Gastrocnemius medialis (tissue), 4 donors: Measurements from ENCODE around the gene RIPOR1. TPM values are rescaled to one million over a fixed set of nuclear protein-coding genes. Genes with fewer than 3 reads are reported as not detected.
A peak's percentile ranks its signal among the peaks of the same experiment; 100 is the strongest.

Source experiments
- ATAC-seq, 2 donors: fragments of 150-250 bp; one replicate each; pipeline ENCODE4 v1.9.1; 2016
- DNase-seq, 2 donors: peaks; one replicate each; pipeline ENCODE4 v3.0.0-alpha.2; 2019
- H3K27ac ChIP-seq, 4 donors: fragments of 200-600 bp; sonication (generic); 1 replicate in 1 of 4; 2 replicates in 3 of 4; pipeline ENCODE4 v1.5.1; 2016 to 2018; ENCODE audit warnings: mild to moderate bottlenecking in 2 of 4, moderate library complexity in 1 of 4
- H3K27me3 ChIP-seq, 3 donors: fragments of 200-600 bp; sonication (generic) in 2 of 3; 1 replicate in 1 of 3; 2 replicates in 2 of 3; pipeline versions ENCODE4 v1.5.1 to v1.6.0; 2016 to 2019; ENCODE audit warnings: mild to moderate bottlenecking in 1 of 3, moderate library complexity in 1 of 3
- H3K36me3 ChIP-seq, 2 donors: fragments of 200-600 bp; sonication (generic) in 1 of 2; one replicate each; pipeline ENCODE4 v1.5.1; 2017 to 2018
- H3K4me1 ChIP-seq, 2 donors: fragments of 200-600 bp; sonication (generic) in 1 of 2; one replicate each; pipeline ENCODE4 v1.5.1; 2016 to 2017; ENCODE audit warnings: mild to moderate bottlenecking in 2 of 2
- H3K4me3 ChIP-seq, 4 donors: fragments of 200-600 bp; sonication (generic) in 3 of 4; 1 replicate in 1 of 4; 2 replicates in 3 of 4; pipeline ENCODE4 v1.5.1; 2016 to 2019; ENCODE audit warnings: mild to moderate bottlenecking in 2 of 4
- H3K9me3 ChIP-seq, 3 donors: fragments of 200-600 bp; sonication (generic) in 2 of 3; 1 replicate in 1 of 3; 2 replicates in 2 of 3; pipeline ENCODE4 v1.5.1; 2016 to 2019
- POLR2A ChIP-seq, 2 donors: fragments of 450-650 bp; IDR thresholded peaks; one replicate each; pipeline ENCODE4 v1.6.1; 2017; ENCODE audit warnings: antibody characterized with exemption in 2 of 2, mild to moderate bottlenecking in 2 of 2, moderate library complexity in 2 of 2
- in situ Hi-C, 4 donors: fragments of 200-750 bp; cut with MboI; loops; one replicate each; pipeline versions ENCODE4 v1.15.0 to v1.8.0; 2017; ENCODE audit warnings: low sequenced_read_pairs in 4 of 4
- intact Hi-C: fragments of 100-400 bp; cut with DNase I; formaldehyde crosslinking; loops from one replicate; pipeline ENCODE4 v1.15.1; 2023; ENCODE audit warnings: low total_unique reads
- total RNA-seq, 4 donors: library from RNA; depleted of rRNA; stranded (reverse); fragments of >200 nt; gene quantifications; one replicate each; pipeline versions ENCODE4 v1.1.0 to v1.2.3, GENCODE V29; 2016
- TF ChIP-seq, protein P1 (sequence below), 5 experiments: fragments of 450-650 bp in 3 of 5; fragments of 200-600 bp in 2 of 5; sonication (generic) in 2 of 5; IDR thresholded peaks in 4 of 5; conservative IDR thresholded peaks in 1 of 5; 1 replicate in 4 of 5; 2 replicates in 1 of 5; pipeline ENCODE4 v1.5.1; 2016 to 2019; ENCODE audit warnings: antibody characterized with exemption in 5 of 5, mild to moderate bottlenecking in 3 of 5, moderate library complexity in 3 of 5

Gene RIPOR1
- total RNA-seq, 4 donors from 2014 or later, result 10.6 to 65.4 (median 25.1) TPM

GRCh38 chr16:67521095-67521804 is 7.4 kb upstream of the RIPOR1 start:
- ATAC-seq (peak; percentile 95), DNase-seq (peak; percentile 90 to 94)
- in situ Hi-C loops, result loop anchor here in 3 of 4 donors (10.0 to 25.0 kb wide), 3 partner anchors 116 to 144 kb away; partner anchors contain the start of genes ACD (in 1 of the 3), C16orf86 (in 1 of the 3), CARMIL2 (in 1 of the 3) and ENKD1 (in 1 of the 3)

DNA sequence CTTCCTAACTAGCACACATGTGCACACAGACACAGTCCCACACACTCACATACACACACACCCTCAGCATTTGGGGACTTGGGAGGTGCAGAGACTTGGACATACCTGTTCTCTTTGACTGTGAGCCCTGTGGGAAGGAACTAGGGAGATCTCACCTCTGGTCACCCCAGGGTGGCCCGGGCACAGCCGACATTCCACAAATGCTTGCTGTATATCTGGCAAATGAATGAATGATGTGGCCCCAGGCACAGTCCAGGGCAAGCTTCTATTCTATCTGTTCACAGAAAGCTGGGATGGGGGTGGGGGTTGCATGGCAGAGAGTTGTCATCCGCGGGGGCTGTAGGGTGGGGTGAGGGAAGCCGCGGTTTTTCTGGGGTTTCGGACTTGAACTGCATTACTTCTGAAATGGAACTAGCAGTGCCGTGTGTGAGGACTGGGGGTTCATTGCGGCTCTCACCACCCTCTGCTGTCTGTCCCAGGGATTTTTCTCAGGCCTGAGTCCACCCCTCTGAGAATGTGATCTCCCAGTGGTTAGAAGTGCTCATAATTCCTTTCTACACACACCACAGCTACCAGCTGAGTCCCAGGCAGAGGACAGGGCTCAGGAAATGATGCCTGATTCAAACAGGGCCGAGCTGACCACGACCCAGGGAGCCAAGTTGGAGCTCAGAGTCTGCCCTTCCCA is 3.3 kb upstream of the RIPOR1 start:
- H3K27ac ChIP-seq, result no peak overlapping the region
- no peaks in the 10 kb centered on the region for H3K27me3 ChIP-seq
- no peaks in the 10 kb centered on the region for H3K9me3 ChIP-seq
- H3K4me1 ChIP-seq, result peaks cover 8 to 17% of the 10 kb centered on the region in 2 donors
- no peak overlapping the region for H3K4me3 ChIP-seq
- DNase-seq, result no peak
- no peak for ATAC-seq
- in situ Hi-C loops, result loop anchor here in 2 of 4 donors (10.0 kb wide), 2 partner anchors 129 to 139 kb away; partner anchors contain the start of genes ACD (in 1 of the 2), C16orf86 (in 1 of the 2), ENKD1 (in 1 of the 2) and PARD6A (in 1 of the 2)
- TF ChIP-seq, protein P1, sequence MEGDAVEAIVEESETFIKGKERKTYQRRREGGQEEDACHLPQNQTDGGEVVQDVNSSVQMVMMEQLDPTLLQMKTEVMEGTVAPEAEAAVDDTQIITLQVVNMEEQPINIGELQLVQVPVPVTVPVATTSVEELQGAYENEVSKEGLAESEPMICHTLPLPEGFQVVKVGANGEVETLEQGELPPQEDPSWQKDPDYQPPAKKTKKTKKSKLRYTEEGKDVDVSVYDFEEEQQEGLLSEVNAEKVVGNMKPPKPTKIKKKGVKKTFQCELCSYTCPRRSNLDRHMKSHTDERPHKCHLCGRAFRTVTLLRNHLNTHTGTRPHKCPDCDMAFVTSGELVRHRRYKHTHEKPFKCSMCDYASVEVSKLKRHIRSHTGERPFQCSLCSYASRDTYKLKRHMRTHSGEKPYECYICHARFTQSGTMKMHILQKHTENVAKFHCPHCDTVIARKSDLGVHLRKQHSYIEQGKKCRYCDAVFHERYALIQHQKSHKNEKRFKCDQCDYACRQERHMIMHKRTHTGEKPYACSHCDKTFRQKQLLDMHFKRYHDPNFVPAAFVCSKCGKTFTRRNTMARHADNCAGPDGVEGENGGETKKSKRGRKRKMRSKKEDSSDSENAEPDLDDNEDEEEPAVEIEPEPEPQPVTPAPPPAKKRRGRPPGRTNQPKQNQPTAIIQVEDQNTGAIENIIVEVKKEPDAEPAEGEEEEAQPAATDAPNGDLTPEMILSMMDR (IDR thresholded peaks at IDR 0.05 in 4 of 5, conservative IDR thresholded peaks at IDR 0.05 in 1 of 5), result no peak
- no peak for TF ChIP-seq POLR2A (IDR thresholded peaks at IDR 0.05)
- H3K36me3 ChIP-seq, result no peaks in the 10 kb centered on the region
- intact Hi-C loops, result loop anchor here (10.0 kb wide), 1 partner anchor 279 kb away; the partner anchor contains the start of genes RANBP10 and TSNAXIP1

More at GRCh38 chr16:67521095-67521804, 7.4 kb upstream of the RIPOR1 start:
- H3K4me1 ChIP-seq, result peaks cover 3 to 4% of the 10 kb centered on the region in 2 donors
- H3K36me3 ChIP-seq, result no peaks in the 10 kb centered on the region
- H3K27ac ChIP-seq, result peak overlapping the region; percentile 87 to 93 (median 88)
- peak in 1 of 2 donors; percentile 14 for TF ChIP-seq POLR2A (IDR thresholded peaks at IDR 0.05)
- TF ChIP-seq, protein P1 (IDR thresholded peaks at IDR 0.05 in 4 of 5, conservative IDR thresholded peaks at IDR 0.05 in 1 of 5), result peak; percentile 78 to 93 (median 89)
- H3K4me3 ChIP-seq, result peak overlapping the region; percentile 42 to 62 (median 56)
- no peaks in the 10 kb centered on the region for H3K27me3 ChIP-seq
- intact Hi-C loops, result loop anchor here (1.0 to 10.0 kb wide), 6 partner anchors 39 to 284 kb away; partner anchors contain the start of genes AGRP, ATP6V0D1, CTCF and RANBP10
- no peaks in the 10 kb centered on the region for H3K9me3 ChIP-seq

- ATAC-seq (no peak), DNase-seq (no peak)
- TF ChIP-seq POLR2A (IDR thresholded peaks at IDR 0.05), result no peak
- TF ChIP-seq, protein P1 (IDR thresholded peaks at IDR 0.05 in 4 of 5, conservative IDR thresholded peaks at IDR 0.05 in 1 of 5), result no peak
- H3K36me3 ChIP-seq, result no peaks in the 10 kb centered on the region
- H3K27me3 ChIP-seq, result no peaks in the 10 kb centered on the region
- intact Hi-C loops, result loop anchor here (10.0 kb wide), 1 partner anchor 279 kb away; the partner anchor contains the start of genes RANBP10 and TSNAXIP1
- H3K9me3 ChIP-seq, result no peaks in the 10 kb centered on the region
- H3K27ac ChIP-seq, result no peak overlapping the region
- no peak overlapping the region for H3K4me3 ChIP-seq
- H3K4me1 ChIP-seq, result peaks cover 18 to 27% of the 10 kb centered on the region in 2 donors
- in situ Hi-C loops, result loop anchor here in 2 of 4 donors (10.0 kb wide), 2 partner anchors 129 to 139 kb away; partner anchors contain the start of genes ACD (in 1 of the 2), C16orf86 (in 1 of the 2), ENKD1 (in 1 of the 2) and PARD6A (in 1 of the 2)
Observed at GRCh38 chr16:67526149-67526791, 2.4 kb upstream of the RIPOR1 start.
